Tibial nerve (tissue), 4 donors: ENCODE results near the gene ELAVL1. TPM values are rescaled to one million over a fixed set of nuclear protein-coding genes. Genes with fewer than 3 reads are reported as not detected.

Source experiments
- DNase-seq, 2 donors: peaks; one replicate each; pipeline ENCODE4 v3.0.0-alpha.2; 2019; ENCODE audit warnings: low spot score in 2 of 2
- H3K27ac ChIP-seq, 4 donors: fragments of 200-600 bp; sonication (generic) in 3 of 4; one replicate each; pipeline ENCODE4 v1.5.1; 2017 to 2019; ENCODE audit warnings: mild to moderate bottlenecking in 1 of 4
- H3K27me3 ChIP-seq, 2 donors: fragments of 200-600 bp; sonication (generic) in 1 of 2; one replicate each; pipeline versions ENCODE4 v1.5.1 to v1.6.0; 2017 to 2019
- H3K36me3 ChIP-seq, 3 donors: fragments of 200-600 bp; sonication (generic); one replicate each; pipeline ENCODE4 v1.5.1; 2018 to 2019
- H3K4me1 ChIP-seq, 4 donors: fragments of 200-600 bp; sonication (generic) in 3 of 4; one replicate each; pipeline ENCODE4 v1.5.1; 2017 to 2019
- H3K4me3 ChIP-seq, 4 donors: fragments of 200-600 bp; sonication (generic) in 3 of 4; one replicate each; pipeline ENCODE4 v1.5.1; 2017 to 2019; ENCODE audit warnings: mild to moderate bottlenecking in 1 of 4, moderate library complexity in 1 of 4
- H3K9me3 ChIP-seq, 4 donors: fragments of 200-600 bp; sonication (generic) in 3 of 4; one replicate each; pipeline ENCODE4 v1.5.1; 2017 to 2019
- CTCF ChIP-seq, 5 experiments: fragments of 200-600 bp in 3 of 5; fragments of 450-650 bp in 2 of 5; sonication (generic) in 3 of 5; IDR thresholded peaks; one replicate each; pipeline ENCODE4 v1.5.1; 2016 to 2019; ENCODE audit warnings: antibody characterized with exemption in 5 of 5, mild to moderate bottlenecking in 3 of 5, moderate library complexity in 2 of 5
- EP300 ChIP-seq, 2 donors: sonication (generic); formaldehyde crosslinking; IDR thresholded peaks; one replicate each; pipeline ENCODE4 v1.6.1; 2017; ENCODE audit warnings: antibody characterized with exemption in 2 of 2, mild to moderate bottlenecking in 1 of 2
- POLR2A ChIP-seq, 2 donors: fragments of 450-650 bp; IDR thresholded peaks; one replicate each; pipeline ENCODE4 v1.6.1; 2017; ENCODE audit warnings: antibody characterized with exemption in 2 of 2, mild to moderate bottlenecking in 2 of 2, moderate library complexity in 2 of 2
- WGBS, 2 donors: methylation state at CpG; one replicate each; pipeline ENCODE4 v1.1.5; 2018; 5-methylcytosine and 5-hydroxymethylcytosine counted together
- total RNA-seq, 4 donors: library from RNA; depleted of rRNA; stranded (reverse); fragments of >200 nt; gene quantifications; one replicate each; pipeline ENCODE4 v1.1.0, GENCODE V29; 2016

ELAVL1 gene
- total RNA-seq, 4 donors from 2014 or later = 25.8 to 36.4 (median 27.7) TPM

GRCh38 chr19:7912697-7913564, 92.5 kb downstream of the ELAVL1 start:
- no peak for TF ChIP-seq EP300 (IDR thresholded peaks at IDR 0.05)
- TF ChIP-seq POLR2A (IDR thresholded peaks at IDR 0.05) = no peak
- no peak for TF ChIP-seq CTCF (IDR thresholded peaks at IDR 0.05)
- no peak for DNase-seq
- 87 to 92% methylated on average over 36 to 38 of the region's 39 CpGs for WGBS, 2 donors
- Histone ChIP-seq H3K4me3 (no peak overlapping the region), H3K27ac (no peak overlapping the region), H3K9me3 (no peaks in the 10 kb centered on the region), H3K27me3 (peaks cover 0 to 33% of the 10 kb centered on the region in 2 donors), H3K4me1 (peaks cover 0 to 30% (median 18%) of the 10 kb centered on the region in 4 donors), H3K36me3 (peaks cover 6 to 62% (median 22%) of the 10 kb centered on the region in 3 donors)

DNA sequence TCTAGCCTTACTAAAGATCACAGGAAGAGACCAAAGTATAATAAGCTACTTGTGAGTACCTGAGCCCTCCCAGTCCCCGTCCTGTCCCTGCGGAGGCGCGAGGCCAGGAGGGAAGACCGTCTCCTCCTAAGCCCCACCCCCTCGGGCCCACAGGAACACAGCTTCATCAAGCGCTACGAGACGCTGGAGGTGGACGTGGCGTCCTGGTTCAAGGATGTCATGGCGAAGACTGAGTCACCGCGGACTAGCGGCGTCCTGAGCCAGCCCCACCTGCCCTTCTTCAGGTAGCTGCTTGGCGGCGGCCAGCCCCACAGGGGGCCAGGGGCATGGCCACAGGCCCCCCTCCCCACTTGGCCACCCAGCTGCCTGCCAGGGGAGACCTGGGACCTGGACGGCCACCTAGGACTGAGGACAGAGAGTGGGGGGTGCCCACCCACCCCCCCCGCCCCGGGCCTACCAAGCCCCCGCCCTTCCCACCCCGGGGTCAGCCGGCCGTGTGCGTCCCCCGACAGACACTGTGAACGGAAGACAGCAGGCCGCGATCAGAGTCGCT, 93.2 kb downstream of the ELAVL1 start:
- Histone ChIP-seq H3K36me3 (peaks cover 6 to 68% (median 22%) of the 10 kb centered on the region in 3 donors), H3K27me3 (peaks cover 0 to 26% of the 10 kb centered on the region in 2 donors), H3K27ac (no peak overlapping the region), H3K9me3 (no peaks in the 10 kb centered on the region), H3K4me1 (peaks cover 0 to 28% (median 10%) of the 10 kb centered on the region in 4 donors), H3K4me3 (no peak overlapping the region)
- DNase-seq = no peak
- 93 to 95% methylated on average over 16 to 18 of the region's 31 CpGs for WGBS, 2 donors
- TF ChIP-seq POLR2A (IDR thresholded peaks at IDR 0.05) (no peak), EP300 (IDR thresholded peaks at IDR 0.05) (no peak), CTCF (IDR thresholded peaks at IDR 0.05) (no peak)

DNA sequence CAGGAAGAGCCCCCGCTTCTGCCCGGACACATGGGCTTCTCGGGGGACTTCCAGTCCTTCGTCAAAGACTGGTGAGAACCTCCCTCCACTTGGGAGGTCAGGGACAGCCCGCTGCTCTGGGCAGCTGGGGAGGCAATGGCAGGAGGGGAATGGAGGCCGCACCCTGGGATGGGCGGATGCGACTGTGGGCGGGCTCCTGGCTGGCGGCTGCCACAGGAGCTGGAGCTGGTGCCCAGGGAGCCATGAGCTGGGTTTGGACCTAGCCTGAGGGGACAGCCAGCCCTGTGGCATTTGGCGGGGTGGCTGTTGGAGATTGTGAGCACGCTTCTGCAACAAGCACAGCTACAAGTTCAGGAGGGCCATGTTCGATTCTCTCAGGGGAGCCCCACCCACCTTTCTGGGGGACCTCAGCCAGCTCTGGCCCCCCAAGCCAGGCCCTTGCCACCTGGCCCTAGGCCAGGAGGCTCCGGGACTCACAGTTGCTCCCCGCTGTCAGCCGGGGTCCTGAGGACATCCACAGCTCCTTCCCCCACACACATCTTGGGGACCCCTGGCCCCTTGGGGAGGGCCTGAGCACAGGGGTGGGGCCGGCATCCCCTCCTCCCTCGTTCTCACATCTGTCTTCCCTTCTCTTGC, 93.8 kb downstream of the ELAVL1 start:
- 84 to 86% methylated on average over 15 to 17 of the region's 18 CpGs for WGBS, 2 donors
- Histone ChIP-seq H3K27me3 (peaks cover 0 to 21% of the 10 kb centered on the region in 2 donors), H3K27ac (no peak overlapping the region), H3K36me3 (peaks cover 6 to 73% (median 22%) of the 10 kb centered on the region in 3 donors), H3K4me3 (no peak overlapping the region), H3K9me3 (no peaks in the 10 kb centered on the region), H3K4me1 (peaks cover 0 to 27% (median 8%) of the 10 kb centered on the region in 4 donors)
- DNase-seq = no peak
- TF ChIP-seq POLR2A (IDR thresholded peaks at IDR 0.05) (no peak), CTCF (IDR thresholded peaks at IDR 0.05) (no peak), EP300 (IDR thresholded peaks at IDR 0.05) (no peak)

GRCh38 chr19:7910321-7911161, 94.9 kb downstream of the ELAVL1 start:
- Histone ChIP-seq H3K4me1 (peaks cover 0 to 28% (median under 1%) of the 10 kb centered on the region in 4 donors), H3K27me3 (peaks cover 0 to 11% of the 10 kb centered on the region in 2 donors), H3K4me3 (no peak overlapping the region), H3K9me3 (no peaks in the 10 kb centered on the region), H3K27ac (no peak overlapping the region), H3K36me3 (peaks cover 6 to 84% (median 22%) of the 10 kb centered on the region in 3 donors)
- 89 to 91% methylated on average over 48 to 52 of the region's 54 CpGs for WGBS, 2 donors
- TF ChIP-seq CTCF (IDR thresholded peaks at IDR 0.05) (no peak), EP300 (IDR thresholded peaks at IDR 0.05) (no peak), POLR2A (IDR thresholded peaks at IDR 0.05) (no peak)
- DNase-seq = no peak
